Mesothelial cell of epicardium (in vitro differentiated cells): ENCODE results near the gene ADGRF5. TPM values are rescaled to one million over a fixed set of nuclear protein-coding genes. Genes with fewer than 3 reads are reported as not detected.

Experiments
- DNase-seq, 2 experiments: peaks; one replicate each; pipeline ENCODE4 v3.0.0; 2021; ENCODE audit warnings: low spot score in 2 of 2; ENCODE audit not compliant: unreplicated experiment in 2 of 2
- H3K27ac Mint-ChIP-seq: 2 replicates; pipeline ENCODE4 v1.8.0; 2021; ENCODE audit warnings: mixed read lengths
- H3K27me3 Mint-ChIP-seq: 2 replicates; pipeline ENCODE4 v1.8.0; 2021; ENCODE audit warnings: low read depth, mixed read lengths
- H3K36me3 Mint-ChIP-seq: 2 replicates; pipeline ENCODE4 v1.8.0; 2021; ENCODE audit warnings: mixed read lengths
- H3K4me1 Mint-ChIP-seq: 2 replicates; pipeline ENCODE4 v1.8.0; 2021; ENCODE audit warnings: mixed read lengths
- H3K4me3 Mint-ChIP-seq: 2 replicates; pipeline ENCODE4 v1.8.0; 2021; ENCODE audit warnings: mild to moderate bottlenecking, moderate library complexity, mixed read lengths
- H3K9me3 Mint-ChIP-seq: 2 replicates; pipeline ENCODE4 v1.8.0; 2021; ENCODE audit warnings: mixed read lengths
- CTCF ChIP-seq: fragments of 200-600 bp; sonication (generic); IDR thresholded peaks from one replicate; pipeline ENCODE4 v1.5.0; 2021; ENCODE audit warnings: antibody characterized with exemption; ENCODE audit not compliant: unreplicated experiment
- total RNA-seq: library from RNA; stranded (reverse); gene quantifications from 3 replicates; pipeline ENCODE4 v1.2.1, GENCODE V29; 2021

ADGRF5 gene
- total RNA-seq, 1 donor from 2014 or later = 0.16 TPM

- no peak for DNase-seq
- H3K4me3 Mint-ChIP-seq = no peak overlapping the region
- TF ChIP-seq CTCF = no peak
- H3K27ac Mint-ChIP-seq = no peak overlapping the region
- no peaks in the 10 kb centered on the region for H3K36me3 Mint-ChIP-seq
- H3K4me1 Mint-ChIP-seq = no peaks in the 10 kb centered on the region
- H3K27me3 Mint-ChIP-seq = peaks cover 3% of the 10 kb centered on the region
- H3K9me3 Mint-ChIP-seq = no peaks in the 10 kb centered on the region
Measured at GRCh38 chr6:46963039-46963438, 41.3 kb upstream of the ADGRF5 start.

GRCh38 chr6:46961711-46962110 lies 40.0 kb upstream of the ADGRF5 start:
- no peak overlapping the region for H3K4me3 Mint-ChIP-seq
- no peaks in the 10 kb centered on the region for H3K36me3 Mint-ChIP-seq
- no peak for TF ChIP-seq CTCF
- no peak overlapping the region for H3K27ac Mint-ChIP-seq
- H3K9me3 Mint-ChIP-seq = no peaks in the 10 kb centered on the region
- DNase-seq = no peak
- H3K27me3 Mint-ChIP-seq = peaks cover 3% of the 10 kb centered on the region
- peaks cover 2% of the 10 kb centered on the region for H3K4me1 Mint-ChIP-seq

- peaks cover 3% of the 10 kb centered on the region for H3K27me3 Mint-ChIP-seq
- H3K36me3 Mint-ChIP-seq = no peaks in the 10 kb centered on the region
- DNase-seq = no peak
- H3K4me3 Mint-ChIP-seq = no peak overlapping the region
- H3K9me3 Mint-ChIP-seq = no peaks in the 10 kb centered on the region
- peaks cover 4% of the 10 kb centered on the region for H3K4me1 Mint-ChIP-seq
- H3K27ac Mint-ChIP-seq = no peak overlapping the region
- TF ChIP-seq CTCF = no peak
Measured at GRCh38 chr6:46961232-46961631, 39.5 kb upstream of the ADGRF5 start.

- H3K9me3 Mint-ChIP-seq = no peaks in the 10 kb centered on the region
- no peaks in the 10 kb centered on the region for H3K36me3 Mint-ChIP-seq
- DNase-seq = no peak
- H3K27ac Mint-ChIP-seq = no peak overlapping the region
- no peak for TF ChIP-seq CTCF
- H3K4me3 Mint-ChIP-seq = no peak overlapping the region
- peaks cover 19% of the 10 kb centered on the region for H3K4me1 Mint-ChIP-seq
- peaks cover 3% of the 10 kb centered on the region for H3K27me3 Mint-ChIP-seq
Measured at GRCh38 chr6:46959419-46959818, 37.7 kb upstream of the ADGRF5 start.

- no peak overlapping the region for H3K4me3 Mint-ChIP-seq
- DNase-seq = no peak
- H3K36me3 Mint-ChIP-seq = no peaks in the 10 kb centered on the region
- no peaks in the 10 kb centered on the region for H3K9me3 Mint-ChIP-seq
- H3K4me1 Mint-ChIP-seq = peaks cover 23% of the 10 kb centered on the region
- no peak for TF ChIP-seq CTCF
- no peak overlapping the region for H3K27ac Mint-ChIP-seq
- peaks cover 3% of the 10 kb centered on the region for H3K27me3 Mint-ChIP-seq
Measured at GRCh38 chr6:46956409-46956808, 34.7 kb upstream of the ADGRF5 start.

GRCh38 chr6:46954837-46955451 lies 33.2 kb upstream of the ADGRF5 start:
- H3K36me3 Mint-ChIP-seq = no peaks in the 10 kb centered on the region
- H3K4me1 Mint-ChIP-seq = peaks cover 27% of the 10 kb centered on the region
- DNase-seq = no peak
- H3K27ac Mint-ChIP-seq = peak overlapping the region; percentile 70
- peaks cover 3% of the 10 kb centered on the region for H3K27me3 Mint-ChIP-seq
- H3K4me3 Mint-ChIP-seq = no peak overlapping the region
- H3K9me3 Mint-ChIP-seq = no peaks in the 10 kb centered on the region
- TF ChIP-seq CTCF = no peak
